Mesothelial cell of epicardium (in vitro differentiated cells): ENCODE data around the gene HBA1. TPM values are rescaled to one million over a fixed set of nuclear protein-coding genes. Genes with fewer than 3 reads are reported as not detected.
A peak's percentile ranks its signal among the peaks of the same experiment; 100 is the strongest.
"Not testable (repeated sequence)": the region's sequence is repeated elsewhere in the genome, so short reads cannot be mapped to it uniquely, and the experiment has no call there.

Experiments
- DNase-seq, 2 experiments: peaks; one replicate each; pipeline ENCODE4 v3.0.0; 2021; ENCODE audit warnings: low spot score in 2 of 2; ENCODE audit not compliant: unreplicated experiment in 2 of 2
- H3K27ac Mint-ChIP-seq: 2 replicates; pipeline ENCODE4 v1.8.0; 2021; ENCODE audit warnings: mixed read lengths
- H3K27me3 Mint-ChIP-seq: 2 replicates; pipeline ENCODE4 v1.8.0; 2021; ENCODE audit warnings: low read depth, mixed read lengths
- H3K36me3 Mint-ChIP-seq: 2 replicates; pipeline ENCODE4 v1.8.0; 2021; ENCODE audit warnings: mixed read lengths
- H3K4me1 Mint-ChIP-seq: 2 replicates; pipeline ENCODE4 v1.8.0; 2021; ENCODE audit warnings: mixed read lengths
- H3K4me3 Mint-ChIP-seq: 2 replicates; pipeline ENCODE4 v1.8.0; 2021; ENCODE audit warnings: mild to moderate bottlenecking, moderate library complexity, mixed read lengths
- H3K9me3 Mint-ChIP-seq: 2 replicates; pipeline ENCODE4 v1.8.0; 2021; ENCODE audit warnings: mixed read lengths
- CTCF ChIP-seq: fragments of 200-600 bp; sonication (generic); IDR thresholded peaks from one replicate; pipeline ENCODE4 v1.5.0; 2021; ENCODE audit warnings: antibody characterized with exemption; ENCODE audit not compliant: unreplicated experiment
- total RNA-seq: library from RNA; stranded (reverse); gene quantifications from 3 replicates; pipeline ENCODE4 v1.2.1, GENCODE V29; 2021

HBA1 gene
- total RNA-seq, result not detected in 3 replicates

DNA sequence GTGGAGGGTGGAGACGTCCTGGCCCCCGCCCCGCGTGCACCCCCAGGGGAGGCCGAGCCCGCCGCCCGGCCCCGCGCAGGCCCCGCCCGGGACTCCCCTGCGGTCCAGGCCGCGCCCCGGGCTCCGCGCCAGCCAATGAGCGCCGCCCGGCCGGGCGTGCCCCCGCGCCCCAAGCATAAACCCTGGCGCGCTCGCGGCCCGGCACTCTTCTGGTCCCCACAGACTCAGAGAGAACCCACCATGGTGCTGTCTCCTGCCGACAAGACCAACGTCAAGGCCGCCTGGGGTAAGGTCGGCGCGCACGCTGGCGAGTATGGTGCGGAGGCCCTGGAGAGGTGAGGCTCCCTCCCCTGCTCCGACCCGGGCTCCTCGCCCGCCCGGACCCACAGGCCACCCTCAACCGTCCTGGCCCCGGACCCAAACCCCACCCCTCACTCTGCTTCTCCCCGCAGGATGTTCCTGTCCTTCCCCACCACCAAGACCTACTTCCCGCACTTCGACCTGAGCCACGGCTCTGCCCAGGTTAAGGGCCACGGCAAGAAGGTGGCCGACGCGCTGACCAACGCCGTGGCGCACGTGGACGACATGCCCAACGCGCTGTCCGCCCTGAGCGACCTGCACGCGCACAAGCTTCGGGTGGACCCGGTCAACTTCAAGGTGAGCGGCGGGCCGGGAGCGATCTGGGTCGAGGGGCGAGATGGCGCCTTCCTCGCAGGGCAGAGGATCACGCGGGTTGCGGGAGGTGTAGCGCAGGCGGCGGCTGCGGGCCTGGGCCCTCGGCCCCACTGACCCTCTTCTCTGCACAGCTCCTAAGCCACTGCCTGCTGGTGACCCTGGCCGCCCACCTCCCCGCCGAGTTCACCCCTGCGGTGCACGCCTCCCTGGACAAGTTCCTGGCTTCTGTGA lies at the start of gene HBA1:
TSS of gene HBA1 (plus strand) at position 204 of the 906 bp plus-strand sequence. CDS start at position 241, 37 bp downstream.
- H3K9me3 Mint-ChIP-seq, H3K36me3 Mint-ChIP-seq, H3K4me1 Mint-ChIP-seq, H3K27ac Mint-ChIP-seq, DNase-seq: not testable (repeated sequence)
- H3K4me3 Mint-ChIP-seq, result peak within 1 kb of the TSS; percentile 17
- H3K27me3 Mint-ChIP-seq, result peaks cover 62% of the 10 kb centered on the region

DNA sequence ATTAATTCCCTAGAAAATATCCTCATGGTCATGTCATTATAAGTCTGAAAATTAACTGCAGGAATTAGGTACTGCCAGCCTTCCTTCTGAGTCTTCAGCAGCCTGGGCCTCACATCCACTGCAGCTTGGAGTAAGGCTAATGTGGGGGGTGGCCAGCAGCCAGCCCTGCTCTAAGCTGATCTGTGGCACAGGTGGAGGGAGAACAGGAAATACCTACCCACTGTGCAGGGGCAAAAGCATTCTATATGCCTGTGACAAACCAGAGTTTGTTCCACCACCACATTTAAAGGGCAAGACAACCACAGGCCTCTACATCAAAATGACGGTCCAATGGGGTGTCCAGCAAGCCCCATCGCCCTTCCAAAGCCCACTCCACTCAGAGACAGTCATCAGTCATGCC lies 47.4 kb upstream of the HBA1 start:
- H3K4me3 Mint-ChIP-seq, result no peak overlapping the region
- no peaks in the 10 kb centered on the region for H3K9me3 Mint-ChIP-seq
- H3K36me3 Mint-ChIP-seq, result peaks cover 2% of the 10 kb centered on the region
- H3K4me1 Mint-ChIP-seq, result no peaks in the 10 kb centered on the region
- no peak overlapping the region for H3K27ac Mint-ChIP-seq
- no peak for TF ChIP-seq CTCF
- H3K27me3 Mint-ChIP-seq, result no peaks in the 10 kb centered on the region
- no peak for DNase-seq

- H3K27ac Mint-ChIP-seq, result no peak overlapping the region
- no peak for DNase-seq
- H3K4me1 Mint-ChIP-seq, result peaks cover 2% of the 10 kb centered on the region
- TF ChIP-seq CTCF, result no peak
- H3K4me3 Mint-ChIP-seq, result no peak overlapping the region
- H3K9me3 Mint-ChIP-seq, result no peaks in the 10 kb centered on the region
- H3K36me3 Mint-ChIP-seq, result peaks cover 2% of the 10 kb centered on the region
- H3K27me3 Mint-ChIP-seq, result no peaks in the 10 kb centered on the region
These were observed 45.8 kb upstream of the HBA1 start for GRCh38 chr16:130533-131173.

GRCh38 chr16:132120-132519 lies 44.4 kb upstream of the HBA1 start:
- DNase-seq, result no peak
- peaks cover 6% of the 10 kb centered on the region for H3K36me3 Mint-ChIP-seq
- H3K9me3 Mint-ChIP-seq, result no peaks in the 10 kb centered on the region
- no peak for TF ChIP-seq CTCF
- H3K4me1 Mint-ChIP-seq, result peaks cover 7% of the 10 kb centered on the region
- H3K27ac Mint-ChIP-seq, result no peak overlapping the region
- H3K27me3 Mint-ChIP-seq, result no peaks in the 10 kb centered on the region
- H3K4me3 Mint-ChIP-seq, result no peak overlapping the region

DNA sequence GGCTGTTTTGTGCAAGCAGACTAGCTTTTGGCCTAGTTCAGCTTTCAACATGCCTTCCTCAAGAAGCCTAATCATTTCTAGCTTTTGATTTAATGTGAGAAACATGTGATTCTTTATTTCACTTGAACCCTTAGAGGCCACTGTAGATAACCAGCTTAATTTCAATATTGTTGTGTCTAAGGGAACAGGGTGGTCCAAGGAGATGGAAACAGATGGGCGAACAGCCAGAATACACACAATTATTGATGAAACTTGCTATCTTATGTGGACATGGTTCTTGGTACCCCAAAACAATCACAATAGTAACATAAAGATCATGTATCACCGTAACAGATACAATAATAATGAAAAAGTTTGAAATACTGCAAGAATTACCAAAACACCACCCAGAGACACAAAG lies 42.8 kb upstream of the HBA1 start:
- DNase-seq, result no peak
- Mint-ChIP-seq H3K27ac (no peak overlapping the region), H3K9me3 (no peaks in the 10 kb centered on the region), H3K36me3 (peaks cover 6% of the 10 kb centered on the region), H3K4me3 (no peak overlapping the region), H3K4me1 (peaks cover 11% of the 10 kb centered on the region), H3K27me3 (no peaks in the 10 kb centered on the region)
- no peak for TF ChIP-seq CTCF

DNA sequence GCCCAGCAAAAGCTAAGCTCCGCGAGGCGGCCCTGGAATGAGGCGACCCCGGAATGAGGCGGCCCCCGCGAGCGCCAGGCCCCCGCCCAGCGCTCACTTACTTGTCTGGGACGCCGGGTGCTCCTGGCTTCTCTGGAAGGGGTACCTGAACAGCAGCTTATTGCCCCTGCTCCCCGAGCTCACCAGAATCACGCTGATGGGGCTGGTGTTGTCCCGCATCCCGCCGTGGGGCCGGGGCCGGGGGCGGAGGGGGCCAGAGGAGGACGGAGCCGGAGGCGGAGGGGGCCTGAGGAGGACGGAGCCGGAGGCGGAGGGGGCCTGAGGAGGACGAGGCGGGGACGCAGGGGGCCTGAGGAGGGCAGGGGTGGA lies 38.4 kb upstream of the HBA1 start:
- Mint-ChIP-seq H3K27me3 (no peaks in the 10 kb centered on the region), H3K4me3 (peak overlapping the region; percentile 74), H3K4me1 (peaks cover 12% of the 10 kb centered on the region), H3K9me3 (no peaks in the 10 kb centered on the region), H3K36me3 (peaks cover 4% of the 10 kb centered on the region), H3K27ac (peak overlapping the region; percentile 74)
- no peak for TF ChIP-seq CTCF
- DNase-seq, result peak; percentile 45 to 63
